Liver (tissue), 9 donors: ENCODE measurements around the gene FGF19. TPM values are rescaled to one million over a fixed set of nuclear protein-coding genes. Genes with fewer than 3 reads are reported as not detected.

Experiments
- DNase-seq: peaks from one replicate; pipeline ENCODE4 v3.0.0-alpha.2; 2017; ENCODE audit warnings: low spot score
- H3K27ac ChIP-seq, 2 donors: one replicate each; pipeline ENCODE4 v1.7.0; 2013; ENCODE audit warnings: inconsistent platforms in 2 of 2, low read length in 2 of 2, control low read depth in 1 of 2, low read depth in 1 of 2, mild to moderate bottlenecking in 1 of 2
- H3K27me3 ChIP-seq, 4 donors: one replicate each; pipeline versions ENCODE4 v1.6.1 to v1.7.0; 2013; ENCODE audit warnings: low read length in 3 of 4, inconsistent platforms in 1 of 4, mild to moderate bottlenecking in 1 of 4, moderate library complexity in 1 of 4; ENCODE audit not compliant: control insufficient read depth in 4 of 4, insufficient read depth in 4 of 4
- H3K36me3 ChIP-seq, 4 donors: one replicate each; pipeline versions ENCODE4 v1.6.1 to v1.7.0; 2013; ENCODE audit warnings: low read length in 3 of 4, mild to moderate bottlenecking in 3 of 4, low read depth in 1 of 4, moderate library complexity in 1 of 4; ENCODE audit not compliant: control insufficient read depth in 4 of 4, insufficient read depth in 3 of 4
- H3K4me1 ChIP-seq, 4 donors: one replicate each; pipeline versions ENCODE4 v1.6.1 to v1.7.0; 2013; ENCODE audit warnings: low read length in 3 of 4, mild to moderate bottlenecking in 3 of 4, moderate library complexity in 1 of 4; ENCODE audit not compliant: control insufficient read depth in 4 of 4, insufficient read depth in 4 of 4
- H3K4me3 ChIP-seq, 3 donors: one replicate each; pipeline versions ENCODE4 v1.6.1 to v1.7.0; 2013; ENCODE audit warnings: low read length in 3 of 3, control low read depth in 1 of 3, low read depth in 1 of 3, mild to moderate bottlenecking in 1 of 3
- H3K9ac ChIP-seq, 2 donors: one replicate each; pipeline ENCODE4 v1.7.0; 2013; ENCODE audit warnings: low read length in 2 of 2, mild to moderate bottlenecking in 2 of 2, moderate library complexity in 2 of 2, control low read depth in 1 of 2, low read depth in 1 of 2
- H3K9me3 ChIP-seq, 4 donors: one replicate each; pipeline versions ENCODE4 v1.6.1 to v1.7.0; 2013; ENCODE audit warnings: low read length in 3 of 4; ENCODE audit not compliant: control insufficient read depth in 4 of 4
- ATF3 ChIP-seq: IDR thresholded peaks from 2 replicates; pipeline ENCODE4 v1.6.1; 2016; ENCODE audit warnings: antibody characterized with exemption
- CTCF ChIP-seq: fragments of 150-350 bp; IDR thresholded peaks from 2 replicates; pipeline ENCODE4 v1.5.1; 2017; ENCODE audit warnings: improper control_type of control experiment, low read depth, low read length; ENCODE audit not compliant: missing input control
- EGR1 ChIP-seq, 2 donors: IDR thresholded peaks; 2 replicates each; pipeline ENCODE4 v1.6.1; 2016 to 2018; ENCODE audit warnings: antibody characterized with exemption in 2 of 2, low read depth in 2 of 2
- FOXA1 ChIP-seq: IDR thresholded peaks from 2 replicates; pipeline ENCODE4 v1.6.1; 2016; ENCODE audit warnings: antibody characterized with exemption
- FOXA2 ChIP-seq: IDR thresholded peaks from 2 replicates; pipeline ENCODE4 v1.6.1; 2016; ENCODE audit warnings: antibody characterized with exemption
- GABPA ChIP-seq, 2 donors: IDR thresholded peaks in 1 of 2; conservative IDR thresholded peaks in 1 of 2; 2 replicates each; pipeline ENCODE4 v1.6.1; 2016; ENCODE audit warnings: antibody characterized with exemption in 2 of 2, mild to moderate bottlenecking in 1 of 2, moderate library complexity in 1 of 2
- HNF4A ChIP-seq, 2 donors: conservative IDR thresholded peaks; 2 replicates each; pipeline ENCODE4 v1.6.1; 2016; ENCODE audit warnings: antibody characterized with exemption in 2 of 2, mild to moderate bottlenecking in 2 of 2
- HNF4G ChIP-seq: IDR thresholded peaks from 2 replicates; pipeline ENCODE4 v1.6.1; 2016; ENCODE audit warnings: antibody characterized with exemption
- JUND ChIP-seq, 2 donors: IDR thresholded peaks; 2 replicates each; pipeline ENCODE4 v1.6.1; 2016; ENCODE audit warnings: antibody characterized with exemption in 2 of 2
- NR2F2 ChIP-seq: IDR thresholded peaks from 2 replicates; pipeline ENCODE4 v1.6.1; 2016; ENCODE audit warnings: antibody characterized with exemption
- RAD21 ChIP-seq, 2 donors: IDR thresholded peaks; 2 replicates each; pipeline ENCODE4 v1.6.1; 2016; ENCODE audit warnings: antibody characterized with exemption in 2 of 2, mild to moderate bottlenecking in 2 of 2
- RXRA ChIP-seq, 2 donors: IDR thresholded peaks; 2 replicates each; pipeline ENCODE4 v1.6.1; 2017 to 2018; ENCODE audit warnings: antibody characterized with exemption in 2 of 2, mild to moderate bottlenecking in 1 of 2
- SP1 ChIP-seq: IDR thresholded peaks from 2 replicates; pipeline ENCODE4 v1.6.1; 2018; ENCODE audit warnings: antibody characterized with exemption, mild to moderate bottlenecking
- TAF1 ChIP-seq: conservative IDR thresholded peaks from 2 replicates; pipeline ENCODE4 v1.6.1; 2016; ENCODE audit warnings: antibody characterized with exemption, mild to moderate bottlenecking
- YY1 ChIP-seq: IDR thresholded peaks from 2 replicates; pipeline ENCODE4 v1.6.1; 2016; ENCODE audit warnings: antibody characterized with exemption, mild to moderate bottlenecking
- ZBTB33 ChIP-seq: IDR thresholded peaks from 2 replicates; pipeline ENCODE4 v1.6.1; 2016; ENCODE audit warnings: antibody characterized with exemption
- WGBS: extraction: QIAGEN DNeasy Blood & Tissue Kit; methylation state at CpG from one replicate; pipeline ENCODE4 v1.1.7; 2013; 5-methylcytosine and 5-hydroxymethylcytosine counted together
- polyA plus RNA-seq, 2 donors: library from polyadenylated mRNA; stranded (reverse) in 1 of 2; unstranded in 1 of 2; fragments of 200-250 nt in 1 of 2; fragments of >200 nt in 1 of 2; fragmentation: Nextera tagmentation in 1 of 2; extraction: Ambion mirVana in 1 of 2; gene quantifications; one replicate each; pipeline versions ENCODE4 v1.2.1 to v1.2.3, GENCODE V29; 2013 to 2015
- total RNA-seq, 2 donors: library from RNA; depleted of rRNA; stranded (reverse); fragments of >200 nt; gene quantifications; one replicate each; pipeline ENCODE4 v1.2.3, GENCODE V29; 2014
- TF ChIP-seq, protein P1 (sequence below): IDR thresholded peaks from 2 replicates; pipeline ENCODE4 v1.6.1; 2016; ENCODE audit warnings: antibody characterized with exemption, mild to moderate bottlenecking
- TF ChIP-seq, protein P2 (sequence below): IDR thresholded peaks from 2 replicates; pipeline ENCODE4 v1.6.1; 2016; ENCODE audit warnings: antibody characterized with exemption
- donor health status: healthy.
- donor health status: healthy.
- donor health status: healthy.
- donor health status: healthy.
- donor health status: healthy.

The FGF19 gene
- total and polyA plus RNA-seq, 4 donors, result 0.09 TPM; not detected in 3

- no peak for TF ChIP-seq NR2F2
- TF ChIP-seq HNF4A (conservative IDR thresholded peaks at IDR 0.05), result no peak
- TF ChIP-seq, protein P1, sequence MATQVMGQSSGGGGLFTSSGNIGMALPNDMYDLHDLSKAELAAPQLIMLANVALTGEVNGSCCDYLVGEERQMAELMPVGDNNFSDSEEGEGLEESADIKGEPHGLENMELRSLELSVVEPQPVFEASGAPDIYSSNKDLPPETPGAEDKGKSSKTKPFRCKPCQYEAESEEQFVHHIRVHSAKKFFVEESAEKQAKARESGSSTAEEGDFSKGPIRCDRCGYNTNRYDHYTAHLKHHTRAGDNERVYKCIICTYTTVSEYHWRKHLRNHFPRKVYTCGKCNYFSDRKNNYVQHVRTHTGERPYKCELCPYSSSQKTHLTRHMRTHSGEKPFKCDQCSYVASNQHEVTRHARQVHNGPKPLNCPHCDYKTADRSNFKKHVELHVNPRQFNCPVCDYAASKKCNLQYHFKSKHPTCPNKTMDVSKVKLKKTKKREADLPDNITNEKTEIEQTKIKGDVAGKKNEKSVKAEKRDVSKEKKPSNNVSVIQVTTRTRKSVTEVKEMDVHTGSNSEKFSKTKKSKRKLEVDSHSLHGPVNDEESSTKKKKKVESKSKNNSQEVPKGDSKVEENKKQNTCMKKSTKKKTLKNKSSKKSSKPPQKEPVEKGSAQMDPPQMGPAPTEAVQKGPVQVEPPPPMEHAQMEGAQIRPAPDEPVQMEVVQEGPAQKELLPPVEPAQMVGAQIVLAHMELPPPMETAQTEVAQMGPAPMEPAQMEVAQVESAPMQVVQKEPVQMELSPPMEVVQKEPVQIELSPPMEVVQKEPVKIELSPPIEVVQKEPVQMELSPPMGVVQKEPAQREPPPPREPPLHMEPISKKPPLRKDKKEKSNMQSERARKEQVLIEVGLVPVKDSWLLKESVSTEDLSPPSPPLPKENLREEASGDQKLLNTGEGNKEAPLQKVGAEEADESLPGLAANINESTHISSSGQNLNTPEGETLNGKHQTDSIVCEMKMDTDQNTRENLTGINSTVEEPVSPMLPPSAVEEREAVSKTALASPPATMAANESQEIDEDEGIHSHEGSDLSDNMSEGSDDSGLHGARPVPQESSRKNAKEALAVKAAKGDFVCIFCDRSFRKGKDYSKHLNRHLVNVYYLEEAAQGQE, result no peak
- TF ChIP-seq, protein P2, sequence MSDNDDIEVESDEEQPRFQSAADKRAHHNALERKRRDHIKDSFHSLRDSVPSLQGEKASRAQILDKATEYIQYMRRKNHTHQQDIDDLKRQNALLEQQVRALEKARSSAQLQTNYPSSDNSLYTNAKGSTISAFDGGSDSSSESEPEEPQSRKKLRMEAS, result no peak
- TF ChIP-seq GABPA (IDR thresholded peaks at IDR 0.05 in 1 of 2, conservative IDR thresholded peaks at IDR 0.05 in 1 of 2), result no peak
- TF ChIP-seq SP1, result no peak
- no peak for TF ChIP-seq JUND (IDR thresholded peaks at IDR 0.05)
- TF ChIP-seq HNF4G, result no peak
- TF ChIP-seq RXRA (IDR thresholded peaks at IDR 0.05), result no peak
- TF ChIP-seq CTCF, result no peak
- TF ChIP-seq ZBTB33, result no peak
- TF ChIP-seq ATF3, result no peak
- no peak for TF ChIP-seq RAD21 (IDR thresholded peaks at IDR 0.05)
- TF ChIP-seq EGR1 (IDR thresholded peaks at IDR 0.05; ENCODE audit: low read depth in 2 of 2), result no peak
- no peak for TF ChIP-seq FOXA2
- TF ChIP-seq YY1, result no peak
- no peak for TF ChIP-seq FOXA1
- TF ChIP-seq TAF1, result no peak
- Histone ChIP-seq H3K27me3 (no peaks in the 10 kb centered on the region), H3K9ac (no peak overlapping the region), H3K36me3 (peaks cover 0 to 20% (median 2%) of the 10 kb centered on the region in 4 donors), H3K4me1 (peaks cover 0 to 12% (median 5%) of the 10 kb centered on the region in 4 donors), H3K4me3 (no peak overlapping the region), H3K27ac (no peak overlapping the region), H3K9me3 (no peaks in the 10 kb centered on the region)
- DNase-seq, result no peak
- 96% methylated on average over 14 of the region's 14 CpGs for WGBS
These were observed 37.6 kb downstream of the FGF19 start for GRCh38 chr11:69666261-69666660.
